22Rv1 (cell line): ENCODE data around the gene SBF2.

ENCODE experiments used
- CTCF ChIP-seq: fragments of 450-650 bp; IDR thresholded peaks from 2 replicates; pipeline ENCODE4 v1.5.1; 2017; ENCODE audit warnings: mild to moderate bottlenecking
- ZFX ChIP-seq: fragments of 450-650 bp; IDR thresholded peaks from 2 replicates; pipeline ENCODE4 v1.6.1; 2017; ENCODE audit warnings: antibody characterized with exemption, borderline replicate concordance

DNA sequence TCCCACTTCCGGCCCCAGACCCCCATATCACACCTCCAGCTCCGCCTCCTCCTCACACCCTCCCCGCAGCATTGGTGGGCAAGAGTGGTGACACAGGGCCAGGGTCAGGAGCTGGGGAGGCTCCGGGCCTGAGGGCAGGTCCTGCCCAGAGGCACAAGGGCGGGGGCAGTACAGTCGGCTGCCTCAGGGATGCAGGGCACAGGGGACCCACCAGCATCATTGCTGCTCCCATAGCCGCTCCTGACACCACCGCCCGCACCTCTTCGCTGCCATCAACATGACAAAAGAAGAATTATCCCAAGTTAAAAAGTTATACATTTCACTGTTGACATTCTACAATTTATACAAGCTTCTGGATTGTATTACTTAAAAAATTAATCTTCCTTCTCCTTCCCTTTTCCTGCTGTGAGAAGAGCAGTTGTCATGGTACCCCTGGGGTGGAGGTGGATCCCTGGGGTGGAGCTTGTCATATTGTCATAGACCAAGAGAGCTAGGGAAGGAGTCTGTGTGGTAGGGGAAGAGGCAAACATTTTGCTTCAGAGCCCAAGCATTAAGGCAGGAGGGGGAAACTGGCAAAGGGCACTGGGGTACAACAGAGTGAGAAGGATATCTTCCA lies 4.1 kb downstream of the SBF2 start:
- TF ChIP-seq CTCF (no peak), ZFX (no peak)
